ENCODE results near the gene NRG3.

The NRG3 gene

DNA sequence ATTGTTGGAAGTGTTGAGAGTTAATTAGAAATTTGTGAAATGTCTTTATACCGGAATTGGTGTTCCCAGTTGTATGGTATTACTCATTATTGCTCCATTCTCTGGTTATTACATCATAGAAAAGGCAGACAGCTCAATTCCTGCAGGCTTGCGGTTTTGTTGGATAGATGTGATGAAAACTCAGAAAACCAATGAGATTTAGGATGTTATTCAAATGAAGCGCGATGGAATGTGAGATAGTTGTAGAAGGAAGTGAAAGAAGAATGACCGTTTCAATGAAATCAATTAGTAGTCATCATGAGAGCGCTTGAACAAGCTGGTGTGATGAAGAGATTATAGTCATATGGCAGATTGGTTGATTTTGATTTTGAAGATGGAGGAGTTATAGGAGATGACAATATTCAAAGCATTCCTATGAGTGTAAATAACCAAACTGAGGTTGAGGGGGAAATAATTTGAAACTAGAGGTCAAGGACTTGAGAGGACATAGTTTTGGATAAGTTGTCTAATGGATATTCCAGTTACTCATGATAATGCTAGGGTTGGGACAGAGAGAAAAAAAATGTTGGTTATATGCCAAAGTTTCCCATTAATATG is 991.5 kb downstream of the NRG3 start:
- no peak for DNase-seq

DNA sequence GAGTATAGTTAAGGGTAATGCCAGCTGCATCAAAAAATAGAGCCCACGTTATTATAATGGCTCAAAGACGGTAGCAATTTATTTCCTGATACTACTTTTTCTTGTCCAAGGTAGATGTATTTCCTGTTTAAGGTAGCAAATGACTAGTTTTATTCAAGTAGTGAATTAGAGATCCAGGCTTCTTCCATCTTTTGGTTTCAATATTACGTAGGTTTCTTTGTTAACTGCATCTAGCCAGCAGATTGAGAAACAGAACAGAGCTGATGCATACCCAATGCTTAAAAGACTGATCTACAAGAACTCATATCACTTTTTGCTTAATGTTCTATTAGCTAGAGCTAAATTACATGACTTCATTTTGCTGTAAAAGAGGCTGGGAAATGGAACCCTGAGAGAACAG is 992.1 kb downstream of the NRG3 start:
- no peak for DNase-seq

DNA sequence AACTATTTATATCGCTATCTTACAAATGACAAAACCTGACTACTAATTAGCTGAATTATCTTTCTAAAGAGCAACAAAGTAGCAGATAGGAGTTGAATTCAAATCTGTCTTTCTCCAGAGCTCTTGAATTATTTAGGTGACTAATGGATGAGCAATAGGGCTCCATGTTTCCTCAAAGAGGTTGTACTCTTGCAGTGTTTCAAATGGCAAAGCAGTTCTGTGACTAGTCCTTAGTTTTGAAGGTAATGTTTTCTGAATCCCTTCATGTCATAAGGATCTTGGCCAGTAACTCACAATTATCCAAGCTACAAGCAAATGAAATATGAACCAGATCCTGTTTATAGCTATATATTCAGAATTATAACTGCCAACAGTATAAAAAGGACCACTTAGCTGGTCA is 999.7 kb downstream of the NRG3 start:
- DNase-seq: no peak

DNA sequence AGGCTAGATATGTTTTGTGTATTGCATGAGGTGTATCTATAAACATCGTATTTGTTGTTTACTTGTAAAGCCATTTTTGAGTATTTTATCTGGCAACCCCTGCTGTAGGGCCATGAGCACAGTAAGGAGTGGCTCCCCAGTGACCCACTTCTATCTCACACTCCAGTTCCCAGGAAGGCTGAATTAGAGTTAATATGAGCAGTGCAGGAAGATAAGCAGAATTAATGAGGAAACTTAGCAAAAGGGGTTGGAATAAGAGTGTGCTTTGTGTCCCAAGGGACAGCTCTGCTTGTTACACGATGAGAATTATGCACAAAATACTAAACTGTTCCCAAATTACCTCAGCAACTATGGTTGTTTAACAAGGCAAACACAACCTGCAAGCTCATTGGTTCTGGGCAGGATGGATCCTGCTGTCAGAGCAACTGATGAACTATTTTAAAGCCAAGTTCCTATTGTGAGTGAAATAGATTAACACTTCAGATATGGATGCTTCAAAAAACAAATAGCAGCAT is 1005.8 kb downstream of the NRG3 start:
- no peak for DNase-seq

DNA sequence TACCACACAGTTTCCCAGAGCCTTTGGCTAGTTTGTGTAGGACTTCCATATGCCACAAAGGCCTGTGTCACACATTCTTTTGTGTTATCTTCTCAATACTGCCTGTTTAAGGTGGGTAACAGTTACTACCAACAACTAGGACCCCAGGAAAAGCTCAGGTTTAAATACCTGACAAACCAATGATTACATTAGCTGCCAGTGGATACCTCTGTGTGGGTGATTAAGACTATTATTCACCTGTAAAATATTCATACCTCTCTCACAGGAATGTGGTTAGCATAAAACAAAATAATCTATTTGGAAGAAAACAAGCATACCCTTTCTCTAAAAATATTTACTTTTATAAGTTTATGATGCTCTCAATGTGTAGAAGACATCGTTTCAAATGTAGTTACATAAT is 1007.7 kb downstream of the NRG3 start:
- DNase-seq: no peak

DNA sequence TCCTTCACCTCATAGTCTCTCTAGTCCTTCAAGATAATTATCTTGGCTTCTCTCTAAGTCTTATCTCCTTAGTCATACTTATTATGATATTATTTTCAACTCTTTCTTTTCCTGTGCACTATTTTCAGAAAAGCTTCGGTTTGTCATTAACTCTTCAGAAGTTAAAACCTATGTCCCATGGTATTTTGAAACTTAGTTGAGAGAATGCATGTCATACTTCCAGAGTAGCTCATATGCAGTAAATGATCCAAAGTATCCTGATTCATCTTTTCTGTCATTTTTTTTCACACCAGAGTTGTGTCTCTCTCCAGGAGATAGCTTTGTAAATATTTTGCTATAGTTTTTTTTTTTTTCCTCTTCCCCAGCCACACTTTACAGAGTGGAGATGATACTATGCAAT is 1008.6 kb downstream of the NRG3 start:
- no peak for DNase-seq

DNA sequence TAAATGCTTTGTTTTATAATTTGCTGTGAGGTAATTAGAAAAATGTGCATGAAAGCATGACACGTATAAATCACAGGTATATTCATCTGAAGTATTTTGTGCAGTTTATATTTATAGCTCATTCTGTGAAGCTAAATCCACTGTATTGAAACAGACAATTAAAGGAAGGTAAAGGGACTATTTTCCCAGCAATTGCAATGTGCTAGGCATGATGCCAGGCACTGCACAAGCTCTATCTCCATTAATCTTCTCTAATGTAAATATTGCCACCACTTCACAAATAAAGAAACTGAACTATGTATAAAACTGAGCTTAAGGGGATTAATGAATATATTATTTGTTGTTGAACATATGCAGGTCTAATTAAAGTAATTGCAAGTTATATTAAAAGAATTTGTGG is 1012.5 kb downstream of the NRG3 start:
- DNase-seq: no peak

DNA sequence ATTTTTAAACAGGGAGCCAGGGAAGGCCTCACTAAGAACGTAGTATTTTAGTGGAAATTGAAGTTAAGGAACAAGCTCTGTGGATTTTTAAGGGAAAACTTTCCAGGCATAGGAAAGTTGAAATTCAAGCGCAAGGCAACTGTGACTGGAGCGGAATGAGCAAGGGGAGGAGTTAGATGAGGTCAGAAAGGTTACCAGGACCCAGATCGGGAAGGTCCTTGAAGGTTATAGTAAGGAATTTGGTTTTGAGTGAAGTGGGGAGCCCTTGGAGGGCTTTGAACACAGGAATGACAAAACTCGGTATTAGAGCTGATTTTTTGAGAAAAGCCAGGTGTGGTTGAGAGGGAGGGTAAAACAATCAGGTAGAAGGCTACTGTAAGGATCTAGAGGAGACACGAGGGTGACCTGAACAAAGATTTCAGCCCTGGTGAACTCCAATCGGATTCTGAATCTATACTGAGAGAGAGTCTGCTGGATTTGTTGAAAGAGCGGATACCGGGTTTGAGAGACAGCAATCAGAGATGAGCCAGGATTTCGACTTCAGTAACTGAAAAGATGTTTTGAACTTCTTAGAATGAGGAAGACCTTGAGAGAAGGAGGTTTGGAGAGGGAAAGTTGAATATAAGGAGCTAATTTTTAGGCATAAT is 1013.9 kb downstream of the NRG3 start:
- no peak for DNase-seq

DNA sequence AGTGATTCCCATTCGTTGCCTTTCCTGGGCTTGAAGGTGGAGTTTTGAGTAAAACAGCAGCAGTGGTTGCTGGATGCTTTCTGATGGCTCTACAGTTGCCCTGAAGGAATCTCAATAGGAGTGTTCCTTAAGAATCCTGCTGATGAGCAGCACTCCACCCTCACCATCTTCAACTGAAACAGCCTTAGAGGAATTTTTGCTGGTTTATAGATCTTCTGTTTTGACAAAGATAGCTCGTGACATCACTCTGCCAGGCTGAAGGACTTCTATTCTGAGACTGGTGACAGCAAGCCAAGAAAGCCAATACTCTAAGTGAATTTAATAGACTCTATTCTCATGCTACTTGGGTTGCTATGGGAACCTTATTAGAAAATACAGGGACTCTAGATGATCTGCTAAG is 1014.7 kb downstream of the NRG3 start:
- DNase-seq: no peak

DNA sequence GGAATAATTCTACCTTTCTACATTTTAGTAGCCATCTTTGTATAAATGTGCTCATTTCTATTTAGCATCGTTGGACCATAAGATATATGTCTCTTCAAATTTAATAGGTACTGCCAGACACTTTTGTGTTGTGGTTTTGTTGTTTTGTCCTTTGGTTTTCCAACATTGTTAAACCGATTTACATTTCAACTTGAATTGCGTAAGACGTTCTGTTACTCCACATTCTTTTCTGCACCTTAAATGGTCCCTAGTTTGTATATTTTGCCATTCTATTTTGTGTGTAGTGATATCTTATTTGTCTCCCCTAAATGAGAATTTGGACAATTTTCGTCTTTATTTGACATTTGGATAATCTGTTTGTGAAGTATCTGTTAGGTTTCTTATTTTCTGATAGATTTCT is 1015.6 kb downstream of the NRG3 start:
- no peak for DNase-seq

DNA sequence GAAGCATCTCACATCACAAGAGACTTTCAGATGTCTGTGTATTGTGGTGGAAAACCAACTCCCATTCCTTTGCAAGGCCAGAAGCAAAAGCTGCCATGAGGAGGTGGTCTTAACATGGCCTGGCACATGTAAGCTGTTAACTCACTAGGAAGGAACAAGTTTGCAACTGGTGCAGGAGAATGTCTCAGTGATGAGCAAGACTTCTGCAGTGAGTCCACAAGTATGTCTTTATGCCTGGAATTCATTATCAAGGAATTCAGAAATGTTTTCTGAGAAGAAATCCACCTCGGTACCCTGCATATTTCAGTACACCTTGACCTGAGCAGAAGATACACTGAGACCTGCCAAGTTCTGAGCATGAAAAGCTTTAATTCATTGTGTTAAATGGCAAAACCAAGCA is 1033.1 kb downstream of the NRG3 start:
- no peak for DNase-seq

DNA sequence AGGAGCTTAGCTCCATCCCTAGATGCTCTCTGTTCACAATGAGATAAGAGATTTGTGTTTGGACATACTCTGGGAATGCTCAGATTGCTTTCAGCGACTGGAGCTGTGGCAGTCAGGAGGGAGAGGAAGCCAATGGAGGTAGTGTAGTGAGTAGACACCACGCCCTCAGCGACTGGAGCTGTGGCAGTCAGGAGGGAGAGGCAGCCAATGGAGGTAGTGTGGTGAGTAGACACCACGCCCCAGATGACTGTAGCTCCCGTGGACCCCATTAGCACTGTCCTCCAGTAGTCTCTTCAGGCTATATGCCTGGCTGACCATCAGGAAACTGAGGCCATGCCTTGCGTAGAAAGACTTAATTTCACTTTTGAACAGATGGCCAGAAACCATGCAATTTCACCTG is 1033.8 kb downstream of the NRG3 start:
- no peak for DNase-seq

DNA sequence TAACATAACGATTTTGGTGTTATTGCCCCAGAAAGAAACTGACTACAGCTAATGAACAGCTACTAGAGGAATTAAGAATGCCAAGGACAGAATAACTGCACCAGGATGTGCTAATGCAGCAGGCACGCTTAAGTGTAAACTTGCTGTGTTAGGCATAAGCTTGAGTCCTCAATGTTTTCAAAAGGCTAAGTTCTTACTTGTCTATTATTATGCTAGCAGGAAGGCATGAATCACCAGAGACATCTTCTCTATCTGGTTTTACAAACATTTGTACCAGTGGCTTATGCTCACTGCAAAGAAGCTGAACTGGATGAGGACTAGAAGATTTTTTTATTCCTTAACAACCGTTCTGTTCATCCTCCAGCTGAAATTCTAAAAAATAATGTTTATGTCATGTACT is 1035.3 kb downstream of the NRG3 start:
- DNase-seq: no peak

DNA sequence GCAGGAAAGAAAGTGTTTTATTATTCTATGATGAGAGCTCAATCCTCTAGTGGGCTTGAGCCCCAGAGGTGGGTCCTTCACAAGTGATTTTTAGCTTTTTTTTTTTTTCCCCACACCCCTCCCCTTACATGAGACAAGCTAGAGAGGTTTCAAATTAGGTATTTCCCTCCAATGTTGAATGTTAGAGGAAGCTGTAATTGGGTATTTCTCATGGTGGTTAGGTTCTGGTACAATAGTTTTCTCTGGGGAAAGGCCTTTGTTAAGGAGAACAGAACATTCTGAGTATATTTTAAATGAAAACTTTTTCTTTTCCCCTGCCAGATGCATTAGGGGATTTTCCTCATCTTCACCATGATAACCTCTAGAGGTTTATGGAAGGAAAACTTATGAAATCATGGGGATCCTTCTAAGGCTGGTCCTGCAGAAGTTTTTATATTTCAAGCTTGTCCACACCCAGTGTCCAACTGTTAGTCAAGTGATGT is 1039.7 kb downstream of the NRG3 start:
- no peak for DNase-seq

DNA sequence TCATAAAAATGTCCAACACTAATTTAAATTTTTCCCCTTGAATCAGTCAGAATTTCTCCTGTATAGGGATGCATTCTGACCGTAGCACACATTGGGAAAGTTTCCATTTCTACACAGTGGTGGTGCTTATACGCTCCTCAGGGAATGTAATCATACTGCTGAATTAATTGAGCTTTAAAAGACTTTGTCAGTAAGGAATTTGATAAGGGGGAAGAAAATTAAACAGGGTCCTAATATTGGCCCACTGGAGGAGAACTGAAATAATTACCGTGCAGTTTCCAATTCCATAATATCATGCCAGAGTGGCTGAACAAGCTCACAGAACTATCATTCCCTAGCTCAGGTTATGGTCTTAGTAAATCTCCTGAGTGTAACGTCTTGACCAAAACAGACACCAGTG is 1041.9 kb downstream of the NRG3 start:
- DNase-seq: no peak

DNA sequence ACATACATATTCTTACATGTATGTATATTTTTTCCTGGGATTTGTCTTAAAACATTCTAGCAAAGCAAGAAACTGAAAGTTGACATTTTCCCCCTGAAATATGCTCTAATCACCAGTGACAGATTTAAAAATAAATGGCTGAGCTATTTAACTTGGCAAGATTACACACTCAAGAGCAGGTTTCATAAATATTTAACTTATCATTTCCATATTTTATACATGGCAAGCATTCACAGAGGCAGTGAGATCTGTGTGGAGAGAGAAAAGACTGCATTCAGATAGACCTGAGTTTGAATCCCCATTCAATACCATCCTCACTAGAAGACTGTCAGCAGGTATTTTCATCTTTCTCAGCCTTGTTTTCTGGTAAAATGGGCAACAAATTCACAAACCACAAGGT is 1043.0 kb downstream of the NRG3 start:
- no peak for DNase-seq

DNA sequence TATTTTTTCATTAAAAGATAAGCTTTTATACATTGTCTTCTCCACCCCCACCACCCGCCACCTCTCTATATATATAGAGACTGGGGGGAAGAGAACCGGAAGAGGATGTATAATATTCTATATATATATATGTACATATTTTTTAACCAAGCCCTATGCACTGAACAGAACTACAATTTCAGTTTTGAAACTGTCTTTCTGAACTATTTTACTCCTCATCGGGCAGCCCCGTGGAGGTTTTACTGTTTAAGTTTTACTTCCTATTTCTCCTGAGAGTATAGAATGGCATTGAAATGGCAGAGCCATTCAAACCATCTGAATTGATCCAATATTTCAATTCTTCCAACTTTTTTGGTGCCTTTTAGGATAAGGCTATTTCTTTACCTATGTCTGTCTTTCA is 1047.1 kb downstream of the NRG3 start:
- DNase-seq: no peak

DNA sequence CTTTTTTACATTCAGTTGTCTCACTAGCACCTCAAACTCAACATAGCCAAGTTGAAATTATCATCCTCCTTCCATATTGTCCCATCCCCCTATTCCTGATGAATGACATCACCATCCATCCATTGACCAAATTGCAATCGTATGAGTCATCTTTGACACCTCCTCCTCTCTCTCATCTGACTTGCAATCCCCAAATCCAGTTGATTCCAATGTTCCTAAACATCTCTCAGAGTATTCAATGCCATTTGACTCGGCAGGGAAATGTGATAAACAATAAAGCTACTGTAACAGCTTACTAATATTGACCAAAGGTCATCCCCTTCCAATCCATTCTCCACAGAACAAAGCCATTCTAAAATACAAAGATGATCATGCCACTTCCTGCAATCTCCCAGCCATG is 1047.8 kb downstream of the NRG3 start:
- DNase-seq: no peak

DNA sequence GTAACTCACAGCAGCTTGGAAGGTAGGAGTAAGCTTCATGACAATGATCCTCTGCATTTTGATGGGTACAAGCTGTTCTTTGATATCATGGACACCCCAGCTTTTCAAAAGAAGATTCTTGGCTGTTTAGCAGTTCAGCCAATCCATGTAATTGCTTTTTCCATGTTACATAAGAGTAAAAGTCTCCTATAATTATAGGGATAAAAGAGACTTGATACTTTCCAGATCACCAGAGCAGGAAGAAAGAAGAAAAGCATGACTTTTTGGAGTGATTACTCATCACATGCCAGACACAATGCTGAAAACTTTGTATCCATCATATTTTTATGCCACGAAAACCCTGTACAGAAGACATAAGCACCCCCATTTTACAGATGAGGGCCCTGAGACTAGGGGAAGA is 1049.7 kb downstream of the NRG3 start:
- DNase-seq: no peak

DNA sequence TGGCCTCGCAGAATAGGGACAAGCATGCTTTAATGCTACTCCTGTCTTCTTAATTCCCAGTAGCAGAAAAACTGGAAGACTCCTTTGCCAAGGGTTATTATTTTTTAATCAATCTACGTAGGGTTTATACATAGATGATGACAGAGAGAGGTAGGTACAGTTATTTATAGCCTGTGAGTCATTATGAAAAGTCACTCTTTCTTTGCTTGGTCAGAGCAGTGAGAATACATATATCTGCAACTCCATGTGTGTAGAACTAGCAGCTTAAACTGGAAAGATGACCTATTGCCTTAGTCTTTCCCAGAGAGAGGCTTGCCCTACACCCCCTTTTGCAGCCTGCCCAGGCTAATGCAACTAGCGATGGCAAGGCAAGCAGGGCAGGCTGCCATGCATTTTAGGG is 1050.6 kb downstream of the NRG3 start:
- no peak for DNase-seq

DNA sequence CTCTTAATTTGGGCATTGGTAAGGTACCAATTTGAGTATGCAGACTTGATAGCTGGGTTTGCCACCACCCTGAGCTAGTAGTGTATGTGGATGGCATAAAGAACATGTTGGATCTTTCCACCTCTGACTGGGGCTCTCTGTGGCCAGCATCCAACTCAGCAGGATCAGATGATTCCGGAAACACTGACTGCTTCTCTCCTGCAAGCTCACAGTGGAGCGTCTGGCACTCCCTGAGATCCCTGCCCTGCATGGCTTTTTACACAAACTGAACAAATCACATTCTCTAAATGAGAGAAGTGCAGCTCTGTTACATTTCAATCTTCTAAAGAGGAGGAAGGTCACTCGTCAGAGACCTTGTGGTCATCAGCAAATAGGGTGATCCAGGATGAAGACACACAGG is 1057.5 kb downstream of the NRG3 start:
- DNase-seq: no peak

DNA sequence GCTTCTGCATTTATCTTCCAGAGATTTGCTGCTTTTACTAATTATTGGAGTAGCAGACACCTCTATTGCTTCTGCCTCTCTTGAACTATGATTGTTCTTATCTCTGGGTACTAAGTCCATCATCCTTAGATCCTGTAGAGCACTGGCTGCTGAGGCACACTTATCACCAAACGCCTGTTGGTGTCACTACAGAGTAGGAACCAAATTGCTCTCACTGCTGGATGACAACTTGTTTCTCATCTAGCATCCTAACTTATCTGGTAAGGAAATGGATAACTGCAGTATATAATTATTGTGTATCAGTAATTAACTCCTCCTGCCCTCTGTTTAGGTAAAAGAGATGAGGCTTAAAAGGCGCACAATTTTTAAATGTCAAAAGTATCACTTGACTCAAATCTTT is 1059.4 kb downstream of the NRG3 start:
- DNase-seq: no peak

DNA sequence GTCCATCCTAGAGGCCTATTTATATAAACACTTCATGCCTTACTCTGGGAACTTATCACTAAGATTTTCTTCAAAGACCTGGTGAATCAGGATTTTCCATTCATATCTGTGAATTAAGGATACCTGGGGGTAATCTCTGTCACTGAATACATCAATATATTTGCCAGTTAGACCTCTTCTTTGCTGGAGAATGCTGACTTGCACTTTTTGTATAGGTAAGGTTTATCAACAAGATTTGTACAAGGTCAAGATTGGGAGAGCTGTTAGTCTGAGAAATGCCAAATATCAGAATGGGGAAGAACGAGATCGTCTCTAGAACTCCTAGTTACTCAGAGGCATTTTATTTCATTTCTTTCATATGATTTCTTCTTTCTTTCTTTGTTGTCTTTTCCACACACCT is 1060.0 kb downstream of the NRG3 start:
- no peak for DNase-seq

DNA sequence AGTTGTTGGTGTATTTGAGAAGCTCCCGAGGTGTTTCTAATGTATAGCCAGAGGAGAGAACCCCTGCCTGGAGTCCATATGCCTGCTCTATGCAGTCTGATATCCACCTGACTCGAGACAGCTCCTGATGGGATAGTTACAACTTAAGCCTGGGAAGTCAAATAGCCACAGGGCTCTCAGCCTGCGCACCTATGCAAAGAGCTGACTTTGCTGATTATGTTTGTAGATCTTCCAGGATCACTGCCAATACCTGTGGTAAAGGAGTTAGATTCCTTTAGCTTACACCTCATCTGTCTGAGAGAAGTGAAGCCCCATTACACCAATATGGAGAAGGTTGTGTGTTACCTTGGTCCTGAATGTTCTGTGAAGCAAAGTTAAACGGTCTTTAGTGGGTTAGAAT is 1063.3 kb downstream of the NRG3 start:
- DNase-seq: no peak

All from suppressor macrophage treated with lipopolysaccharide for 1 hour (primary cell).